ENCODE measurements around the gene C1QA.

- TF ChIP-seq FOXK2 (IDR thresholded peaks at IDR 0.05) (no peak), BHLHE40 (IDR thresholded peaks at IDR 0.05; ENCODE audit: borderline replicate concordance) (no peak), FOXM1 (IDR thresholded peaks at IDR 0.05; ENCODE audit: borderline replicate concordance) (no peak), PKNOX1 (IDR thresholded peaks at IDR 0.05) (no peak), CTBP1 (IDR thresholded peaks at IDR 0.05; ENCODE audit: borderline replicate concordance) (no peak), SUZ12 (IDR thresholded peaks at IDR 0.05) (no peak)
Measured at GRCh38 chr1:22619252-22619651, 17.2 kb upstream of the C1QA start.
